ENCODE data around the gene S100A5. TPM values are rescaled to one million over a fixed set of nuclear protein-coding genes. Genes with fewer than 3 reads are reported as not detected.
"Not testable (repeated sequence)": the region's sequence is repeated elsewhere in the genome, so short reads cannot be mapped to it uniquely, and the experiment has no call there.

The S100A5 gene, protein sequence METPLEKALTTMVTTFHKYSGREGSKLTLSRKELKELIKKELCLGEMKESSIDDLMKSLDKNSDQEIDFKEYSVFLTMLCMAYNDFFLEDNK
- 0.37 and 0.40 TPM in 2 replicates for polyA plus RNA-seq (2013)

DNA sequence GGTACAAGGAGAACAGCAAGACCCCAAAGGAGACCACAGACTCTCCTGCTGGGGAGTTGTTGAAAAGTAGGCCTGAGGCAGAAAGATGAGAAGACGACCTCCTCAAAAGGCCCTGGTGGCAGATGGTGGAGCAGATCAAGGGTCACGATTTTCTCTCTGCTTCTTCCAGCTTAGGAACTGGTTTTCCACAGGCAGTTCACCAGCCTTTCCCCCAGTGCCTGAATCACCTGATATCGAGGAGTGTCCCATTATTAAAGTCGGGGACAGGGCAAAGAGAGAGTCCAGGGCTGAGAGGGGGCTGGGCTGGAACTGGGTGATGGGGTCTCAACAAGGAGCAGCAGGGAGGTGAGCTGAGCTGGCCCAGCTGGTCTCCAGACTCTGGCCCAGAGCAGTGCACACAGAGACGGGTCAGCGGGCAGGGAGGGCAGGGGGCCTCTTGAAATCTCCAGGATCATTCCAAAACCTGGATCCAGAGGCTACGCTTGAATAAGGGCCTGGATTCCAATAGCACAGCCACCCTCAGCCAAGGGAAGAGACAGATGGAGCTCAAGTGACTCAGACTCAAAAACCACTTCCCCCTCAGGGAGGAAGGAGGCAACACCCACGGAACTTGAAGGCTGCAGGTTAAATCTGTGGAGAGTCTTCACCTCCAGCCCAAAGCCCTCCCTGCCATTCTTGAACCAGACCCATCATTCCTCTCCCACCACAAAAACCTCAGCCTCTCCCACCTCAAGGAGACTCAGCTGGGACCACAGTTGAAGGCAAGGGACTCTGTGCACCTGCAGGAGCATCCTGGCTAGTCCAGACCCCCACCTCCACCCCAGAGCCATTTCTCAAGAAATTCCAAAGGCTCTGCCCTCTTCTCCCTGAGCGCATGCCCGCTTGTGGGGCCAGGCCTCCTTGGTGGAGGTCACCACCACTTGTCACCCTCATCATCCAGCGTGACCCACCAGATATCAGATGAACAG, at the start of gene S100A5:
Gene S100A5, minus strand, starts transcription at position 541 of the 968 bp plus-strand sequence. CDS start 743 bp downstream, outside the sequence.
- Histone ChIP-seq H3K4ac (ENCODE audit: low read depth, low read length) (no peak within 1 kb of the TSS), H3K36me3 (ENCODE audit: control insufficient read depth in 1 of 2, insufficient read depth in 2 of 2, low read length in 2 of 2) (peaks cover 2 to 3% of the 10 kb centered on the region in 2 experiments), H3K14ac (ENCODE audit: low read length) (peak within 1 kb of the TSS; percentile 15), H2AK5ac (ENCODE audit: low read length) (peak within 1 kb of the TSS; percentile 38), H3K79me1 (ENCODE audit: low read length) (peaks cover 28% of the 10 kb centered on the region), H2BK120ac (ENCODE audit: insufficient read depth, low read length, poor library complexity) (no peak within 1 kb of the TSS), H3K4me2 (ENCODE audit: low read length) (no peak within 1 kb of the TSS), H3K4me1 (ENCODE audit: control insufficient read depth in 1 of 2, insufficient read depth in 2 of 2, low read length in 2 of 2) (peaks cover 24 to 37% of the 10 kb centered on the region in 2 experiments), H2BK12ac (ENCODE audit: low read length) (peak within 1 kb of the TSS; percentile 30), H3K9me3 (ENCODE audit: insufficient read depth, low read depth, low read length) (no peaks in the 10 kb centered on the region), H2AFZ (ENCODE audit: insufficient read depth, low read length, poor library complexity) (no peak within 1 kb of the TSS), H3K27me3 (ENCODE audit: insufficient read depth, low read length) (no peaks in the 10 kb centered on the region), H3K18ac (ENCODE audit: low read length) (no peak within 1 kb of the TSS), H2BK5ac (ENCODE audit: low read depth, low read length, poor library complexity) (no peak within 1 kb of the TSS), H4K12ac (ENCODE audit: low read depth, low read length) (no peak within 1 kb of the TSS), H4K91ac (ENCODE audit: low read depth, low read length) (peak within 1 kb of the TSS; percentile 64), H4K8ac (ENCODE audit: low read depth, low read length) (no peak within 1 kb of the TSS), H3K4me3 (ENCODE audit: low read depth, low read length) (no peak within 1 kb of the TSS), H3K27ac (ENCODE audit: low read depth, low read length) (no peak within 1 kb of the TSS), H3K79me2 (ENCODE audit: control insufficient read depth, insufficient read depth, low read length, poor library complexity) (peaks cover 3% of the 10 kb centered on the region), H3K23ac (ENCODE audit: low read length) (no peak within 1 kb of the TSS), H3K9ac (ENCODE audit: low read length) (no peak within 1 kb of the TSS)
- WGBS (ENCODE audit: extremely low coverage, insufficient coverage, insufficient read length) = no CpG with 5 or more reads among the region's 11 CpGs
- peak; percentile 63 to 74 for DNase-seq

DNA sequence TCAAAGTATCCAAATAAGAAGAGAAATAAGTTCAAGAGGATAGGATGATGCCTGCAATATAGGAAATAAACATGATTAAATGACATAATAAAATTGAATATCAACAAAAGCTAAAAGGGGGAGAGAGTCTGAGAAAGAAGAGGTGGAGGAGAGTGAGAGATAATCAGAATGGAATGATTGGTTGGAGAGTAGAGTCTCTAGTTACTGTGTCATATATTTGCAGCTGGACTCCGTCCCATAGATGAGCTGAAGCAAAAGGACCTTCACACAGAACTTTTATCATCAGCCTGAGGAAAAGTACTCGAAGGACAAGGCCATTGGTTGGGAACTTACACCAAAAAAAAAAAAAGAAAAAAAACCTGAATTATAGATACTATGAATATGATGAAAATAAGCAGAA, 47.7 kb upstream of the S100A5 start:
- Histone ChIP-seq H3K9ac (ENCODE audit: low read length) (no peak overlapping the region), H3K36me3 (ENCODE audit: control insufficient read depth in 1 of 2, insufficient read depth in 2 of 2, low read length in 2 of 2) (no peaks in the 10 kb centered on the region), H3K4me2 (ENCODE audit: low read length) (no peak overlapping the region), H3K27ac (ENCODE audit: low read depth, low read length) (no peak overlapping the region), H2BK5ac (ENCODE audit: low read depth, low read length, poor library complexity) (no peak overlapping the region), H2BK12ac (ENCODE audit: low read length) (no peak overlapping the region), H3K18ac (ENCODE audit: low read length) (no peak overlapping the region), H3K4me3 (ENCODE audit: low read depth, low read length) (no peak overlapping the region), H3K4ac (ENCODE audit: low read depth, low read length) (no peak overlapping the region), H2AFZ (ENCODE audit: insufficient read depth, low read length, poor library complexity) (no peak overlapping the region), H2BK120ac (ENCODE audit: insufficient read depth, low read length, poor library complexity) (no peak overlapping the region), H4K12ac (ENCODE audit: low read depth, low read length) (no peak overlapping the region), H4K91ac (ENCODE audit: low read depth, low read length) (no peak overlapping the region), H3K27me3 (ENCODE audit: insufficient read depth, low read length) (no peaks in the 10 kb centered on the region), H2AK5ac (ENCODE audit: low read length) (no peak overlapping the region), H3K9me3 (ENCODE audit: insufficient read depth, low read depth, low read length) (no peaks in the 10 kb centered on the region), H3K4me1 (ENCODE audit: control insufficient read depth in 1 of 2, insufficient read depth in 2 of 2, low read length in 2 of 2) (peaks cover 4 to 10% of the 10 kb centered on the region in 2 experiments), H3K14ac (ENCODE audit: low read length) (no peak overlapping the region), H4K8ac (ENCODE audit: low read depth, low read length) (no peak overlapping the region), H3K79me2 (ENCODE audit: control insufficient read depth, insufficient read depth, low read length, poor library complexity) (no peaks in the 10 kb centered on the region), H3K79me1 (ENCODE audit: low read length) (no peaks in the 10 kb centered on the region), H3K23ac (ENCODE audit: low read length) (no peak overlapping the region)
- no CpG with 5 or more reads among the region's 2 CpGs for WGBS (ENCODE audit: extremely low coverage, insufficient coverage, insufficient read length)
- no peak for DNase-seq

DNA sequence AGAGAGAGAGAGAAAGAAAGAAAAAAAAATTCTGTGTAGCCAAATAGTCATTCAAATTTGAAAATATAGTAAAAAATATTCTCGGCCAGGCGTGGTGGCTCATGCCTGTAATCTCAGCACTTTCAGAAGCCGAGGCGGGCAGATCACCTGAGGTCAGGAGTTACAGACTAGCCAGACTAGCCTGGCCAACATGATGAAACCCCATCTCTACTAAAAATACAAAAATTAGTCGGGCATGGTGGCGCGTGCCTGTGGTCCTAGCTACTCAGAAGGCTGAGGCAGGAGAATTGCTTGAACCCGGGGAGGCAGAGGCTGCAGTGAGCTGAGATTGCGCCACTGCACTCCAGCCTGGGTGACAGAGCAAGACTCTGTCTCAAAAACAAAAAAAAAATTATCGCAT, 47.3 kb upstream of the S100A5 start:
- not testable (repeated sequence) for H3K4me2 ChIP-seq (ENCODE audit: low read length); H2BK120ac ChIP-seq (ENCODE audit: insufficient read depth, low read length, poor library complexity); H3K4ac ChIP-seq (ENCODE audit: low read depth, low read length); H2AFZ ChIP-seq (ENCODE audit: insufficient read depth, low read length, poor library complexity); H3K27me3 ChIP-seq (ENCODE audit: insufficient read depth, low read length); H2AK5ac ChIP-seq (ENCODE audit: low read length); H3K36me3 ChIP-seq (ENCODE audit: control insufficient read depth in 1 of 2, insufficient read depth in 2 of 2, low read length in 2 of 2); H4K91ac ChIP-seq (ENCODE audit: low read depth, low read length); H3K9me3 ChIP-seq (ENCODE audit: insufficient read depth, low read depth, low read length); H3K27ac ChIP-seq (ENCODE audit: low read depth, low read length); H3K79me2 ChIP-seq (ENCODE audit: control insufficient read depth, insufficient read depth, low read length, poor library complexity); H3K4me3 ChIP-seq (ENCODE audit: low read depth, low read length); H3K79me1 ChIP-seq (ENCODE audit: low read length); H3K23ac ChIP-seq (ENCODE audit: low read length); H3K18ac ChIP-seq (ENCODE audit: low read length); H3K14ac ChIP-seq (ENCODE audit: low read length); H3K4me1 ChIP-seq (ENCODE audit: control insufficient read depth in 1 of 2, insufficient read depth in 2 of 2, low read length in 2 of 2); H2BK12ac ChIP-seq (ENCODE audit: low read length); H4K12ac ChIP-seq (ENCODE audit: low read depth, low read length); H3K9ac ChIP-seq (ENCODE audit: low read length); H2BK5ac ChIP-seq (ENCODE audit: low read depth, low read length, poor library complexity); H4K8ac ChIP-seq (ENCODE audit: low read depth, low read length)
- DNase-seq = peak; percentile 87 to 88
- WGBS (ENCODE audit: extremely low coverage, insufficient coverage, insufficient read length) = no CpG with 5 or more reads among the region's 10 CpGs

DNA sequence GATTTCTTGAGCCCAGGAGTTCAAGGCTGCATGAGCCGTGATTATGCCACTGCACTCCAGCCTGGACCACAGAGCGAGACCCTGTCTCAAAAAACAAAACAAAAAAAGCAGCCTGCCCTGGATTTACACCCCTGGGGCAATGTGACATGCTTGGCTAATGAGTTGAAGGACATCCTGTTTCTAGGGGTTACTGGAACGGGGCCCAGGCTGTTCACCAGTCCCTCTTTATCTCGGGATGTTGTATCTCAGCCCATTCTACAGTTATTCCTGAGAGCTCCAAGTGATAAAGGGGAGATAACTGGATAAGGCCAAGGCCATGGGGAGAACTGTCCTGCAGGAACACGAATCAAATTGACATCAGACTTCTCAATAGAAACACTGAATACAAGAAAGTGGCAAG, 46.6 kb upstream of the S100A5 start:
- Histone ChIP-seq H3K23ac (ENCODE audit: low read length) (no peak overlapping the region), H3K79me1 (ENCODE audit: low read length) (no peaks in the 10 kb centered on the region), H3K27ac (ENCODE audit: low read depth, low read length) (no peak overlapping the region), H3K9ac (ENCODE audit: low read length) (no peak overlapping the region), H2AFZ (ENCODE audit: insufficient read depth, low read length, poor library complexity) (no peak overlapping the region), H4K8ac (ENCODE audit: low read depth, low read length) (no peak overlapping the region), H3K79me2 (ENCODE audit: control insufficient read depth, insufficient read depth, low read length, poor library complexity) (no peaks in the 10 kb centered on the region), H3K36me3 (ENCODE audit: control insufficient read depth in 1 of 2, insufficient read depth in 2 of 2, low read length in 2 of 2) (no peaks in the 10 kb centered on the region), H3K4ac (ENCODE audit: low read depth, low read length) (no peak overlapping the region), H3K14ac (ENCODE audit: low read length) (no peak overlapping the region), H3K9me3 (ENCODE audit: insufficient read depth, low read depth, low read length) (no peaks in the 10 kb centered on the region), H3K4me3 (ENCODE audit: low read depth, low read length) (no peak overlapping the region), H3K27me3 (ENCODE audit: insufficient read depth, low read length) (no peaks in the 10 kb centered on the region), H4K91ac (ENCODE audit: low read depth, low read length) (no peak overlapping the region), H3K18ac (ENCODE audit: low read length) (no peak overlapping the region), H2AK5ac (ENCODE audit: low read length) (no peak overlapping the region), H4K12ac (ENCODE audit: low read depth, low read length) (no peak overlapping the region), H2BK5ac (ENCODE audit: low read depth, low read length, poor library complexity) (no peak overlapping the region), H3K4me1 (ENCODE audit: control insufficient read depth in 1 of 2, insufficient read depth in 2 of 2, low read length in 2 of 2) (peaks cover 4 to 10% of the 10 kb centered on the region in 2 experiments), H2BK120ac (ENCODE audit: insufficient read depth, low read length, poor library complexity) (peak overlapping the region; percentile 43), H2BK12ac (ENCODE audit: low read length) (no peak overlapping the region), H3K4me2 (ENCODE audit: low read length) (no peak overlapping the region)
- no CpG with 5 or more reads among the region's 5 CpGs for WGBS (ENCODE audit: extremely low coverage, insufficient coverage, insufficient read length)
- DNase-seq = no peak
